Fibroblast of the aortic adventitia (primary cell): ENCODE measurements around the gene BTBD10. TPM values are rescaled to one million over a fixed set of nuclear protein-coding genes. Genes with fewer than 3 reads are reported as not detected.
A peak's percentile ranks its signal among the peaks of the same experiment; 100 is the strongest.

Experiments used
- DNase-seq: peaks from one replicate; pipeline ENCODE4 v3.0.0-alpha.2; 2010; ENCODE audit warnings: low read depth
- H3K4me3 ChIP-seq: 2 replicates; pipeline ENCODE4 v1.5.1; 2011; ENCODE audit warnings: low read depth, mild to moderate bottlenecking, control low read depth, low read length, moderate library complexity
- CTCF ChIP-seq: IDR thresholded peaks from 2 replicates; pipeline ENCODE4 v1.5.1; 2011; ENCODE audit warnings: mild to moderate bottlenecking, low read length, control low read depth, inconsistent platforms; ENCODE audit not compliant: insufficient read depth
- total RNA-seq: library from RNA; depleted of rRNA; stranded (reverse); fragments of >200 nt; gene quantifications from 2 replicates; pipeline ENCODE4 v1.2.3, GENCODE V29; 2012; ENCODE audit warnings: low replicate concordance

The BTBD10 gene
- total RNA-seq, 1 donor = 56.3 TPM

- H3K4me3 ChIP-seq = no peak overlapping the region
- DNase-seq = no peak
- no peak for TF ChIP-seq CTCF
These were observed 116.6 kb downstream of the BTBD10 start for GRCh38 chr11:13346470-13346869.

- peak; percentile 21 for TF ChIP-seq CTCF
- H3K4me3 ChIP-seq = no peak overlapping the region
- DNase-seq = no peak
These were observed 118.2 kb downstream of the BTBD10 start for GRCh38 chr11:13344818-13345217.

DNA sequence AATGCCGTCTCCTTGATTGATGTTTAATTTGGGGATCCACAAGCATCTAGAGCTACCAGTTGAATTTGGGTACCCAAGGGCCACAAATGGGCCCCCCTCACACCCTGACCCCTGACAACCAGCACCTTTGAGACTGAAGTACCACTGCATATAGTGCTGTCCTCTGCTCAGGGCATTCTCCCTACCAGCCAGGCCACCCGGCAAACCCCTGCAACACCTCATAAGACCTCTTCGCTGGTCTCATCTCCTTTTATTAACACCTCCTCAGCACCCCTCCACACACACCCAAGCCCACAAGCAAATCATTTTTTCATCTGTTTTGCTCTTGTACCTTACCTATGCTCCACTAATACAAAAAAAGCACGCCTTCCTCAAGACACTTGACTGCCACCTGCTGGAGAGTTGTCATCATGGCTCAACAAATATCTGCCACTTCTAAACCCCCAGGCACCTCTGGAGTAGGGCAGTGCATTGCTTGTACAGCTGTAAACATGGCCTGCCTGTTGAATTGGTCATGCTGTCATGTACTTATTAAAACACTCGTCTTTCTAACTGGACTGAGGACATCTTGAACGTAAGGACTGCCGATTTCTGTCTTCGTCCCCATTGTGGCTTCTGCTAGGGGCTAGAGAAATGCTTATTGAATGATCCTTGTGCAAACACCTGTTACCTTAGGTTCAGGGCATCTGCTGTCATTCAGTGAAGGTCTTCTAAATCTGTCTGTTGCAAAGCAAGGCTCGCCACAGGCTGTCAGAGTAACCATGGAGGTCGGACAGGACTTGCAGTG lies 118.9 kb downstream of the BTBD10 start:
- no peak overlapping the region for H3K4me3 ChIP-seq
- DNase-seq = peak; percentile 85
- peak; percentile 85 for TF ChIP-seq CTCF

DNA sequence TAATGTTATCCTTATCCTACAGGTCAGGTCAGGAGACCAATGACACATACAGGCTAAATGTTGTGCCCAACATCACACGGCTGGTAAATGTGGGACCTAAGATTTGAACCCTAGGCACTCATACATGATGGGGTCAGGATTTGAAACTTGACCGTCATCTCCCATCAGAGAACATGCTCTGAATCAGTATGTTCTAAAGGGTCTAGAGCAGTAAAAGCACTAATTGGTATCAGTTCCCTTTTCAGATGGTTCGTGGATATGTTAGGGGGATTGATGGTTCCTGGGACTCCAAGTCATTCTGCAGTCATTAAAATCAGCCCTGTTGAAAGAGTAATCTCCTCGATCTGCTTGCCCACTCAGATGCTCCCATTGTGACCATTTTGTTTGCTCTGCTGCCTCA lies 120.0 kb downstream of the BTBD10 start:
- H3K4me3 ChIP-seq = no peak overlapping the region
- DNase-seq = no peak
- no peak for TF ChIP-seq CTCF

DNA sequence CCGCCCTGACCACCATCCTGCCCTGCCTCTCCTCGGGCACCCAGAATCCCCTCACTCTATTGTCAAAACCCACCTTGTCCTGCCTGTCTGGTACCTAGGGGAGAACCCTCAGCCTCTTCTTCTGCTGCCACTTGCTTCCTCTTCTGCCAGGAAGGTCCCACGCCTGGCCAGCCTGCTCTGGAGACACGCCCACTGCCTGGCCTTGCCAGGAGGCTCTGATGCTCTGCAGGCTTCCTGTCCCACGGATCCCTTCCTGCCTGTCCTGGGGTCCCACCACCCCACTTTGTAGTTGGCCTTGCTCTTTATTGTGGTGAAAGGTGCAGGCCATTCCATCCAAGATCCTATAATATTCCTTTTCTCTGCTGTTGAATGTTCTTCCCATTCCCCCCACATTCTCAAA lies 122.0 kb downstream of the BTBD10 start:
- H3K4me3 ChIP-seq = no peak overlapping the region
- DNase-seq = no peak
- no peak for TF ChIP-seq CTCF

DNA sequence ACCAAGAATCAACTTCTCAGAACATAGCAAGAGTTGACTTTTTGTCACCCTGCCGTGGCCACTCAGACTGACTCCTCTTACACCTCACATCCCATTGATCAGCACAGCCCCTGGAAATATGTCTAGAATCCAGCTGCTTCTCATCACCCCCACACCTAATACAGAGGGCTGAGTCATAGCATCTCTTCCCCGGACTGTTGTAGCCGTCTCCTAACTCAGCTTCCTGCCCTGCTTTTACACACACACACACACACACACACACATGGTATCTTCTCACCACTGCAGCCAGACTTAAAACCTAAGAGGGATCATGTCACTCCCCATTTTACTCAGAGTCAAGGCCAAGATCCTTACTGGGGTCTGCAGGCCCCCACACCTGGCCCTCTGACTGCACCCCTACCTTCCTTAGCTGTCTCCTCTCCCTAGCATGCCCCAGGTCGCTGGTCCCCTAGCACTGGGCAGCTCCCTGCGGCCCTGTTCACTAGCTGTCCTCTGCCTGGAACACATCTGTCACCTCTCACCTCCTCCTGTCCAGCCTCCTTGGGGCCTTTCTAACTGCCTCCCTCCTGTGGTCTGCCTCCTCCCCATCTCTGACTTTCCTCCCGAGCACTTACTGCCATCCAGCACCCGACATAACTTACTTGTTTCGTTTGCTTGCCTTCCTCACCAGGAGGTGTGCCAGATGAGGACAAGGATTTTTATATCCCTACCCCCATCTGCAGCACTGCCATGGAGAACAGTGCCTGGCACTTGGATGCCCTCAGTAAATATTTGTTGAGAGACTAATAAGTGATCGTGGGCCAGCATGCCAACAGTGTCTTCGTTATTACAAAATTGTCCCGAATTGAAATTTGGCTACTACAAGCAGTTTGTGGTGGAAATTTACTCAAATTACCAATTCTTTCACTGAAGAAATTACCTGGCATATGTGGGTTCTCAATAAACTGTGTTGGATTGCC lies 123.5 kb downstream of the BTBD10 start:
- no peak overlapping the region for H3K4me3 ChIP-seq

More for the DNA sequence above, 123.5 kb downstream of the BTBD10 start:
- TF ChIP-seq CTCF = no peak
- DNase-seq = peak; percentile 91
